Activated naive CD4-positive, alpha-beta T cell treated with anti-CD3 and anti-CD28 coated beads, Interleukin-2, amount 50 U/mL, for 16 hours (primary cell): ENCODE results near the gene TIAM2.
"Not testable (repeated sequence)": the region's sequence is repeated elsewhere in the genome, so short reads cannot be mapped to it uniquely, and the experiment has no call there.

Source experiments
- DNase-seq: peaks from one replicate; pipeline ENCODE4 v3.0.0-alpha.2; 2020

Gene TIAM2

GRCh38 chr6:155268088-155268867 is 273.2 kb downstream of the TIAM2 start:
- not testable (repeated sequence) for DNase-seq

DNA sequence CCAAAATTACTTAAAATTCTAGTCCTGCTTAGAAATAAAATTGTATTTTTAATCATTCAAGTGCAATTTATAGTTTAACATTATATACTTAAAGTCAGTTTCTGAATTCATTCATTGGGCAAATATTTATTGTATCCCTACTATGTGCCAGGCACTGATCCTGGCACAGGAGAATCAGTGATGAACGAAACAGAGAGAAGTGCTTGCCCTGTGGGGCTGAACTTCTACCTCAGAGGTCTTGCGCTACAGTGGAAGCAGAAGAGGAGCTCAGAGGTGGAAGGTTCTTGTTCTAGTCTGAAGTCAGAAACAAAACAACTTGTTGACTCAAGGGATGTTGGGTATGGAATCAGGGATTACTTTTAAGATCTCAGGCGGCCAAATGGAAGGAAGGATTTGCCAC is 274.6 kb downstream of the TIAM2 start:
- no peak for DNase-seq

- no peak for DNase-seq
These were observed 275.5 kb downstream of the TIAM2 start for GRCh38 chr6:155270561-155271091.

DNA sequence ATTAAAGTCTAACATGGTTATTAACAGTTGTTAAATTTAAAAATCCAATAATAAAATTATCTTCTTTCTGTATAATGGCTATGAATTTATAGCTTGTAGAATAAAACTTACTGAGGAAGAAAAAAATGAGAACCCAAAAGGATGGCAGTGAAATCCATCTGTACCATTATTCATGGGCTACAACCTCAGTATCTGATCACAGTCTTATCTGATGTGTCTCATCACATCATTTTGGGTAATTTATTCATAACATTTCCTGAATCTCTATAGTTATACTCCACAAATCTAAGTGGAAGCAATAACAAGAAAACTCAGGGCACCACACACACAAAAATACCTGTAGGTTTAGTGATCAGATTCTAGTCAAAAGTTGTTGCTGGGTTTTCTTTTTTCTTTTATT is 276.0 kb downstream of the TIAM2 start:
- DNase-seq: no peak

- no peak for DNase-seq
These were observed 277.5 kb downstream of the TIAM2 start for GRCh38 chr6:155272353-155273232.

- no peak for DNase-seq
These were observed 278.3 kb downstream of the TIAM2 start for GRCh38 chr6:155273431-155273830.

DNA sequence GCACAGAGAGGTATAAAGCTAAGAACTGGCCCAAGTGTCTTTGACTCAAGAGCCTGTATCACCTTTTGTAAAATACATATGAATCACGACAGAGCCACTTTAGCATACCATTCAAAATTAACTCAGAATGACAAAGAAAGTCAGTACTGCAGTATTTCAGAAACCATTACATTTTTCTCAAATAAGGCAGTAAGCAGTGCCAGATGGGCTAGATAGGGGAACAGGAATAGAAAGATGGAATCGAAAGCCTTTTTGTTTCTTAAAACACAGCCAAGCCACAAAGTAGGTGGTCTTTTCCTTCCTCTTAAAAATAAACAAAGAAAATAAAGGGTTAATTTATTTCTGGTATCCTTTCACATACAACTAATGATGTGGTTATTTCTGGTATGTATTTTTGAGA is 279.0 kb downstream of the TIAM2 start:
- DNase-seq: no peak

DNA sequence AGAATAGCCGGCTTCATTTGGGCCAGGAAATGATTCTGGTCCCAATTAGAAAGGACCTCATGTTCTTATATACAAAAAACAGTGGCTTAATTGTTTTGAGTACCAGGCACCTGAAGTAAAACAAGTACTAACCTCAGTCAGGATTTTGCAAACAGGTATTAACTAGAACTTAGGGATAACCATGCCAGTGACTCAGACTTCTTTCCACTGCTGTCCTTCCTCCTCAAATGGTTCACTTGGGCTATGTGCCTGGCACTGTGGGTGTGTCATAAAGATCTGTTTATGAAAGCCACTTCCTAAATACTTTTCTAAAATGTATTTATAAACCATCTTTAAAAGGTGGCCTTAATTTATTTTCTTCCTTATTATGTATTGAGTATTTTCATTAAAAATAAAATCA is 279.4 kb downstream of the TIAM2 start:
- no peak for DNase-seq

GRCh38 chr6:155275808-155276480 is 280.8 kb downstream of the TIAM2 start:
- no peak for DNase-seq

DNA sequence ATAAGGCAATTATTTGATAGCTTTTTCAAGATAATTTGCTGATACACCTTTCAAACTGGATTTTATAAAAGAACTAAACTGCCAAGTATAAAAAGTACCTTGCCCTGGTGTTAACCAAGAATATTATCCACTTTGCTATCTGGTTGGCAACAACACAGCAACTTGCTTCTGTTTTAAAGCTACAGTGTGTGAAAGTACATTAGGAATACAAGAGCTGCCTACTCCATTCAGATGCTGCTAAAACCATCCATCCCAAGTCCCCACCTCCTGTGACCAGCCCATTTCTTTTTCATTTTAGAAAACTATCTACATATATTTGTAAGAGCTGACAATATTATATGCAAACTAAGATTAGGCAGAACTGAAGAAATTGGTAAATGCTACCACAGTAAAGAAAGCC is 281.5 kb downstream of the TIAM2 start:
- DNase-seq: no peak

- DNase-seq: no peak
These were observed 283.4 kb downstream of the TIAM2 start for GRCh38 chr6:155278319-155279049.

GRCh38 chr6:155284775-155285174 is 289.7 kb downstream of the TIAM2 start:
- no peak for DNase-seq

GRCh38 chr6:155287762-155288161 is 292.6 kb downstream of the TIAM2 start:
- no peak for DNase-seq

GRCh38 chr6:155290491-155290890 is 295.4 kb downstream of the TIAM2 start:
- DNase-seq: no peak

- DNase-seq: no peak
These were observed 296.2 kb downstream of the TIAM2 start for GRCh38 chr6:155291291-155291690.

DNA sequence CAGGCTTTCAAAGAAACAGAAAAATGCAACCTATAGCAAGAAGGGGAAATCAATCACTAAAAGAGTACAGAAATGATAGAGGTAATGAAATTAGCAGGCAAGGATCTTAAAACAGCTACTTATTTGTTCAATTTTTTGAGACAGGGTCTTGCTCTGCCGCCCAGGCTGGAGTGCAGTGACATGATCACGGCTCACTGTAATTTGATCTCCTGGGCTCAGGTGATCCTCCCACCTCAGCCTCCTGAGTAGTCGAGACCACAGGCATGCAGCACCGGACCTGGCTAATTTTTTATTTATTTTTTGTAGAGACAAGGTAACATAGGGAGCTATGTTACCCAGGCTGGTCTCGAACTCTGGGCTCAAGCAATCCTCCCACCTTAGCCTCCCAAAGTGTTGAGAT is 297.6 kb downstream of the TIAM2 start:
- DNase-seq: no peak

- no peak for DNase-seq
These were observed 302.6 kb downstream of the TIAM2 start for GRCh38 chr6:155297669-155298068.

GRCh38 chr6:155301867-155302266 is 306.8 kb downstream of the TIAM2 start:
- DNase-seq: no peak

DNA sequence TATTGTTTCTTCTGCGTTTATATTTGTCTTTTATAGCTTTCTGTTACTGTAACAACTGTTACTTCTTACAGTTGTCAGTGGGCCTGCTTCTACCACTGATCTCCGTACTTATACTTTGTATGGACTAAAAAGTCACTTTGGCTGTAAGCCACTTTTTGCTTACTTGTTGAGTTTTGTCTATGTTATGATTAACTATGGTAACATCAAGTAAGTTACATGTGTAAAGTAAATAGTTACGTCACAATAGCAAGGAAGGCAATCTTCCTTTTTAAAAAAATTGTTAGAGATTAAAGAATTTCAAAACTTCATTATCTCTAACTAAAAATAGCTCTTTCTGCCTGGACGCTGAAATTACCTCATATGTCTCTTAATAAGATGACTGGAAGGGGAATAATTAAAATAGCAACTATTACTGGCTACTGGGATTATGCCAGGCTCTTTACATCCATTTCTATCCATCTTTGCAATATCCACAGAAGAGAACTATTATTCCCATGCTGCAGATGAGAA is 308.3 kb downstream of the TIAM2 start:
- no peak for DNase-seq

GRCh38 chr6:155306958-155307357 is 311.8 kb downstream of the TIAM2 start:
- no peak for DNase-seq
